Right lobe of liver (tissue), 4 donors: ENCODE measurements around the gene ALDH1A1.

Experiments
- POLR2A ChIP-seq: fragments of 450-650 bp; IDR thresholded peaks from one replicate; pipeline ENCODE4 v1.6.1; 2017; ENCODE audit warnings: antibody characterized with exemption, mild to moderate bottlenecking
- TF ChIP-seq, protein P1 (sequence below), 4 donors: fragments of 200-600 bp in 3 of 4; fragments of 450-650 bp in 1 of 4; IDR thresholded peaks; one replicate each; pipeline versions ENCODE4 v1.5.1 to v1.8.0; 2016 to 2022; ENCODE audit warnings: antibody characterized with exemption in 4 of 4, mild to moderate bottlenecking in 2 of 4
- donor health status: DM: no; HTN: no; CAD: no.
- donor health status: DM: no; HTN: no; CAD: no.
- donor health status: DM: no; HTN: yes; CAD: no.

DNA sequence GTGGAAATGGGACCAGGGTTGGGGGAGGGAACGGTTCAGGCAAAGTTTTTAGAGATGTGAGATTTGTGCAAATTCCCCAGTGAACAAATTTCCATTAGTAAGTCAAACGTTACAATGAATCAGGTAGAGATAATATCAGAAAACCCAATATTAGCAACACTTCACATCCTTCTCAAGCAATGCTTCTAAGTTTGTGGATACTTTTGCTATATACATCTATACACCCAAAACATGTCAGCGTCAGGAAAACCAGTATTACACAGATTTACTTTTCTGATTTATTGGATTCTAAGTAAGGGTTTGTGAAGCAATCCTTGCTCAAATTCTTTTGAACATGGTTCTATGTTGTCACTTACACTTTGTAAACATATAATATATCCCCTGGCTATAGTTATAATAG lies 6.5 kb downstream of the ALDH1A1 start:
- TF ChIP-seq, protein P1, sequence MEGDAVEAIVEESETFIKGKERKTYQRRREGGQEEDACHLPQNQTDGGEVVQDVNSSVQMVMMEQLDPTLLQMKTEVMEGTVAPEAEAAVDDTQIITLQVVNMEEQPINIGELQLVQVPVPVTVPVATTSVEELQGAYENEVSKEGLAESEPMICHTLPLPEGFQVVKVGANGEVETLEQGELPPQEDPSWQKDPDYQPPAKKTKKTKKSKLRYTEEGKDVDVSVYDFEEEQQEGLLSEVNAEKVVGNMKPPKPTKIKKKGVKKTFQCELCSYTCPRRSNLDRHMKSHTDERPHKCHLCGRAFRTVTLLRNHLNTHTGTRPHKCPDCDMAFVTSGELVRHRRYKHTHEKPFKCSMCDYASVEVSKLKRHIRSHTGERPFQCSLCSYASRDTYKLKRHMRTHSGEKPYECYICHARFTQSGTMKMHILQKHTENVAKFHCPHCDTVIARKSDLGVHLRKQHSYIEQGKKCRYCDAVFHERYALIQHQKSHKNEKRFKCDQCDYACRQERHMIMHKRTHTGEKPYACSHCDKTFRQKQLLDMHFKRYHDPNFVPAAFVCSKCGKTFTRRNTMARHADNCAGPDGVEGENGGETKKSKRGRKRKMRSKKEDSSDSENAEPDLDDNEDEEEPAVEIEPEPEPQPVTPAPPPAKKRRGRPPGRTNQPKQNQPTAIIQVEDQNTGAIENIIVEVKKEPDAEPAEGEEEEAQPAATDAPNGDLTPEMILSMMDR (IDR thresholded peaks at IDR 0.05) = no peak
- no peak for TF ChIP-seq POLR2A
